Stimulated activated CD8-positive, alpha-beta memory T cell treated with anti-CD3 and anti-CD28 coated beads, Interleukin-7, amount 100 ng/mL, for 48 hours (primary cell): ENCODE results near the gene OPRD1.
A peak's percentile ranks its signal among the peaks of the same experiment; 100 is the strongest.
"Not testable (repeated sequence)": the region's sequence is repeated elsewhere in the genome, so short reads cannot be mapped to it uniquely, and the experiment has no call there.

Source experiments
- DNase-seq, 2 donors: peaks; one replicate each; pipeline ENCODE4 v3.0.0-alpha.2; 2020; ENCODE audit warnings: low read depth in 1 of 2; ENCODE audit errors: extremely low read depth in 1 of 2

OPRD1 gene

DNA sequence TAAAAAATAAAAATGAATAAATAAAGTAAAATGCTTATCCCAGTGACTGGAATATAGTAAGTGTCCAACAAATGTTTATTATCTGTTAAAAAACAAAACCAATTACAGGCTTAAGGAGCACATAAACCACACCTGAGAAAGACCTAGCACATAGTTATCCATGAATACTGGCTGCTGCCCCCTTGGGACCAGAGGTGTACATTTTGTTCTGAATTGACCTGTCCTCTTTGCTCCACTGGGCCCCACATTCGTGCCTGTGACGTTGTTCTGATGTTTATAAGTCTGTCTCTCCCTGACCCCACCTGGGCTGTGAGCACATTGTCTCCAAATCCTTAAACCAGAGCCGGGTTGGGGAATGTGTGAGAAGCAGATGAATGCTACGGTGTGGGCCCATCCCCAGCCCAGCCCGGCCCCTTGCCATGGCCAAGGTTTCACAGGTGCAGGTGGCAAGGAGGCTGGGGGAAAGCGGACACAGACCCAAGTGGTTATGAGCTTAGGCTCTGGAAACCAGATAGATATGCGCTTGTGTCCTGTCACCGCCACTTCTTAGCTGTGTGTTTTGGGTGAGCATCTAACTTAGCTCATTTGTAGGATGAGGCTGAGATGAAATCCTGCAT lies 29.1 kb downstream of the OPRD1 start:
- DNase-seq = no peak

DNA sequence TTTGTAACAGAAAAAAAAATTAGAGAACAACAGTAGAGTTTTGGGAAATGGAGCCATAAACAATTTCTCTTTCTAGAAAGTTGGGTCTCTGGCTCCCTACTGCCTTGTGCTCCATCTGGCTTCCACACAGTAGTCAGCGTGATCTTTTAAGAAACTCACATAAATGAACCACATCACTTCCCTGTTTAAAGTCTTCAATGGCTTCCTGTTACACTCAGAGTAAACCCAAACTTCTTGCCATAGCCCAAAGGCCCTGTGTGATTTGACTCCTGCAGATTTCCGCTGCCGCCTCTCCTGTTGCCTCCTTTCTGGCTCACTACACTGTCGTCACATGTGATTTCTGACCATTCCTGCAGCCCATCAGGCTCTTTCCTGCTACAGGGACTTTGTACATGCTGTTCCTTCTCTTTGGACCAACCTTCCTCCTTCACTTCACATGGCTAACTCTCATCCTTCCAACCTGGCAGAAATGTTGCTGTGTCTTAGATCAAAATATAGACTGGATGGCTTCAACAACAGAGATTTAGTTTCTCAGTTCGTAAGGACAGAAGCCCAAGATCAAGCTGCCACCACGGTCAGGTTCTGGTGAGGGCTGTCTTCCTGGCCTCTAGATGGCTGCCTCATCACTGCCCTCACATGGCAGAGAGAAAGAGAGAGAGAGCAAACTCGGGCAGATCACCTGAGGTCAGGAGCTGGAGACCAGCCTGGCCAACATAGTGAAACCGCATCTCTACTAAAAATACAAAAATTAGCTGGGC lies 34.0 kb downstream of the OPRD1 start:
- DNase-seq = no peak

DNA sequence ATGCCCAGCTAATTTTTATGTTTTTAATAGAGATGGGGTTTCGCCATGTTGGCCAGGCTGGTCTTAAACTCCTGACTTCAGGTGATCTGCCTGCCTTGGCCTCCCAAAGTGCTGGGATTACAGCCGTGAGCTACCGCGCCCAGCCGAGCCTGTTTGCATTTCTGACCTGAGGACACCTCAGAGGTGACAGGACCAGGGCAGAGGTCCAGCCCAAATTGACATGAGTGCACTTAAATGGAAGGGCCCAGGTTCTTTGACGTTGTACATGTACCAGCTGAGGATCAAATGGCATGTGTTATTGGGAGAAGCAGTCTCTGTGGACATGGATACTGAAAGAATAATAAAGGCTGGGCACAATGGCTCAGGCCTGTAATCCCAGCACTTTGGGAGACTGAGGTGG lies 35.2 kb downstream of the OPRD1 start:
- not testable (repeated sequence) for DNase-seq

DNA sequence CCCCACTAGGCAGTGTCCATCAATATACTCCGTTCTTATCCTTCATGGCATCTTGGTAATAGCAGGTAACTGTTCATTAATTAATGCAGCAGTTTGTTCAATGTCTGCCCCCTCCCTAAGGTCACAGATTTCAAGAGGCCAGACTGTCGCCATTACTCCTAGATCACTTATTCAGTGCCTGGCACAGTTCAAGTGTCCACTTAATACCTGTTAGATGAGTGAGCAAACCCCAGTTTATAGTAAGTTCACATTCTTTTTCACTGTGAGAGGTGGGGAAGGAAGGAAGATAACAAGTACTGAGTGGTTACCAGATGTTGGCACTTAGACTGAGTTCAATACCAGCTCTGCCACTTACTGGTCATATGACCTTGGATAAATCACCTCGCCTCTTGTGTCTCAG lies 36.4 kb downstream of the OPRD1 start:
- no peak for DNase-seq

DNA sequence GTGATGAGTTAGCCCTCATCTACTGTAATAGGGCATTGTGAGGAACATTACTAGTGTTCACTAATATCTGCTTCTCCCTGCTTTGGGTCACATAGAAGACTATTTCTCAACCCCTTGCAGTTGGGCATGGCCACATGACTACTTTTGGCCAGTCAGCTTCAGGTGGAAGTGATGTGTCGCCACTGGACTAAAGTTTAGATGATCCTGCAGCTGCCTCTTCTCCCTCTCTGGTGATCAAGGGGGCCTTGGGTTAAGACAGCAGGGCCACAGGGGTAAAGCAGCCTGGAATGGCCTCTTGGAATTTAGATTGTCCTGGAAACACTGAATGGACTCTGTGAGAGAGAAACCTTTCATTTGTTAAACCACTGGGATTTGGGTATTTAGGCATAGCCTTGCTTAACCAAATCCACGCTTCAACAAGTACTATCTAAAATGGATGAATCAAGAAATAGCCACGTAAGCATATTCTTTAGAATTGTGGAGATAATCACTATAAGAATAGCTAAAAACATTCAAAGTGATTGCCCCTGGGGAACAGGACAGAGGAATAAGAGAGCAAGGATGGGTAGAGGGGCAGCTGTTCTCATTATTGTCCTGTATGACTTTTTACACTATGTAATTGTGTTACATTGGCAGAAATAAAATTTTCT lies 41.2 kb downstream of the OPRD1 start:
- DNase-seq = no peak

DNA sequence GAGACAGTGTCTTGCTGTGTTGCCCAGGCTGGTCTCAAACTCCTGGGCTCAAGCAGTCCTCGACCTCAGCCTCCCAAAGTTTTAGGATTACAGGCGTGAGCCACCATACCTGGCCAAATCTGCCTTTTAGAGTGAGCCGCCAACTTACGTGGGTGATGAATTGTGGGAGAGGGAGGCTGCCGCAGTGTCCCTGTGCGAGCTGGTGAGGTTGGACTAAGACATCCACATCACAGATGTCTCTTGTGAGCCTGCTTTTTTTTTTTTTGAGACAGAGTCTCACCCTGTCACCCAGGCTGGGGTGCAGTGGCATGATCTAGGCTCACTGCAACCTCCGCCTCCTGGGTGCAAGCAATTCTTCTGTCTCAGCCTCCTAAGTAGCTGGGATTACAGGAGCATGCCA lies 42.4 kb downstream of the OPRD1 start:
- not testable (repeated sequence) for DNase-seq

DNA sequence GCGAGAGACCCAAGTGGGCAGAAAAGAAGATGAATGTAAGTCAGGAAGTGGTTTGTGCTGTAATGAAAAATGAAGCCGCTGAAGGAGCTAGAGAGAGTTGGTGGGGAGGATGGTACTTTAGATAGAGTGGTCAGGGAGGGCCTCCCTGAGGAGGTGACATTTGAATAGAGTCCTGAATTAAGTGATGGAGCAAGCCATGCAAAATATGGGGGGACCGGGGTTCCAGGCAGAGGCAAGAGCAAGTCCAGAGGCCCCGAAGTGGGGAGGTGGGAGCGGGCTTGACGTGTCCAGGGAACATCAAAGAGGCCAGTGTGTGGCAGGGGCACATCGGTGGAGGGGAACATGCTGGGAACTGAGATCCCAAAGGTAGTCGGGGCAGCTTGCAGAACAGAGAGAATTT lies 43.1 kb downstream of the OPRD1 start:
- no peak for DNase-seq

DNA sequence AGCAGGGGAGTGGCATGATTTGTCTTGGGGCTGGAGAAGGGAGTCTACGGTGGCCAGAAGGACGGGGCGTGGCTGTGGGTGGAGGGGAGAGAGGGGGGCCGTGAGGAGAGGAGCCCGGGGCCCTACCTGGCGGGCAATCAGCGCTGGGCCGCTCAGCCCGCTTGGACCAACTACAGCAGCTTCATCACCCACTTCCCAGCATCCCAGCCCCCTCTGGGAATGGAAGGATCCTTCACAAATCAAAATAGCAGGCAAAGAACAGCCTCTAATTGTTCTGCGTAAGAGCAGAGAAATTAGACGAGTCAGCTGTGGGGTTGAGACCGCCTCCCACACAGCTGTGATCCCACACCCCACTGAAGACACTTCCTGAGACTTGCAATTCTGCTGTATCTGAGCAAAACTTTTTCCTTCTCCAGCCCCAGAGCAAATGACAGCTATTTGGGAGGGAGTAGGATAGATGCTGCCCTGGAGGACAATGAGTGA lies 43.5 kb downstream of the OPRD1 start:
- DNase-seq = no peak

DNA sequence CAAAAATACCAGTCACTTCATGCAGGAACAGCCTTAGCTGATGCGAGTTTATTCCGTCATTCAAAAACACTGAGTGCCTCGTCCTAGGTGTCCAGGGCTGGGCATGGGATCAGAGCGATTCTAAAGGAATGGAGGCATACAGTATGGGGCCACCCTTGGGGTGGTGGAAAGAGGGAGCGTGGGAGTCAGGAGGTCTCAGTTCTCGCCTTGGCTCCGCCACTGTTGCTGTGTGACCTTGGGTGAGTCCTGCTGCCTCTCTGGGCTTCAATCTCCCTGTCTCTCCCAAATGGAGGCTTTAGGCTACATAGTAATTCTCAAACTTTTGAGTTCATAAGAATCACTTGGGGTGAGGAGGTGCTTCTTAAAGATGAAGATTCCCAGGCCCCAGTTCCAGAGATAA lies 44.0 kb downstream of the OPRD1 start:
- DNase-seq = no peak

DNA sequence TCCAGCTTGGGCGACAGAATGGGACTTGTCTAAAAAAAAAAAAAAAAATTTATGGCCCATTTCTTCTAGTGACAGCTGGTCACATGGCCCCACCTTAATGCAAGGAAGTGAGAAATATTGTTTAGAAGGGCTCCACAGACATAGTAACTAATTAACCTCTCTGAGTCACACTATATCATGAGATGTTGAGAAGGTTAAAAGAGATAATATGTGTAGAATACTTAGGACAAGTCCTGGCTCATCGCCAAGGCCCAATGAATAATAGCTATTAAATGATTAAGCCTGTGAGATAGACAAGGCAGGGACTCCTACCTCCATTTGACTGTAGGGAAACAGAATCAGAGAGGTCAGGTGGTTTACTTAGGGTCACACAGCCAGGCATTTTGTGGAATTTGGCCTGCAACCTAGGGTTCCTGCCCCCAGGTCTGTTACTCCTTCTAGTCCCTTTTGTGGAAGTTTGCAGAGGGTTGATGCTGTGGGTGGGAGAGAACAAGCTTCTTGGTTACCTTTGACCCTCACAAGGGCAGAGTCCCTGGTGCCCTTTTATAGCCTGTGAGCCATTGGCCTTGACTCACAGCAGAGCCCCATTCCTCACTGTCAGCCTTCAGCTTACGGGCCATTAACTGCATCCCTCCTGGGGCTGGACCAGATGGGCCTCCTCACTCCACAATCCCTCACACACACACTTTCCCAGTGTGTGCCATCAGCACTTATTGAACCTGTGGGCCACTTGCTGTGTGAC lies 48.5 kb downstream of the OPRD1 start:
- no peak for DNase-seq

DNA sequence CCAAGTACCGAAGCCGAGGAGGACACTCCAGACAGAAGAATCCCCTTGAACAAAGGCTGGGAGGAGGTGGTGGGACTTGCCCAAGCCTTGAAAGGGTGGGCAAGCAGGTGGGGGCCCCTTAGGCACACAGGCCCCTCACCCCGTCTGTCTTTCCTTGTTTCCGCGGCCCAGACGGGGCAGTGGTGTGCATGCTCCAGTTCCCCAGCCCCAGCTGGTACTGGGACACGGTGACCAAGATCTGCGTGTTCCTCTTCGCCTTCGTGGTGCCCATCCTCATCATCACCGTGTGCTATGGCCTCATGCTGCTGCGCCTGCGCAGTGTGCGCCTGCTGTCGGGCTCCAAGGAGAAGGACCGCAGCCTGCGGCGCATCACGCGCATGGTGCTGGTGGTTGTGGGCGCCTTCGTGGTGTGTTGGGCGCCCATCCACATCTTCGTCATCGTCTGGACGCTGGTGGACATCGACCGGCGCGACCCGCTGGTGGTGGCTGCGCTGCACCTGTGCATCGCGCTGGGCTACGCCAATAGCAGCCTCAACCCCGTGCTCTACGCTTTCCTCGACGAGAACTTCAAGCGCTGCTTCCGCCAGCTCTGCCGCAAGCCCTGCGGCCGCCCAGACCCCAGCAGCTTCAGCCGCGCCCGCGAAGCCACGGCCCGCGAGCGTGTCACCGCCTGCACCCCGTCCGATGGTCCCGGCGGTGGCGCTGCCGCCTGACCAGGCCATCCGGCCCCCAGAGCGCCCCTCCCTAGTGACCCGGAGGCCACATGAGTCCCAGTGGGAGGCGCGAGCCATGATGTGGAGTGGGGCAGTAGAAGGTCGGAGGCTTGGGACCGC lies 50.8 kb downstream of the OPRD1 start:
- DNase-seq = no peak

DNA sequence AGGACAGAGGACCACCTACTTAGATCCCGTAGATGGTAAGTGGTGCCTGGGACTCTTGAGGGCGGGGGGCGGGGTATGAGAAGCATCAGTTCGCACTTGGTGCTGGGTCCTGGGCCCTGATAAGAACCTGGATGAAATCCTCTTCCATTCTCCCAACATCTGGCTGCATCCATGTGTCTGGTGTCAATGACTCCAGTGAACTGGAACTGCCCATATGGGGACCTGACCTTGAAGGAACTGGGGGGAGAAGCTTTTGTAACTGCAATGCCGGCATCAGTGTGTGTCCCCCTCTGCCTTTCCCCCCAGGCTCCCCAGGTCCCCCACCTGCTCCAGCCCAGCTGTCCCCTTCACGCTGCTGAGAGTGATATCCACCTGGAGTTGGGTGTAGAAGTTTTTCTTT lies 52.7 kb downstream of the OPRD1 start:
- DNase-seq = no peak

DNA sequence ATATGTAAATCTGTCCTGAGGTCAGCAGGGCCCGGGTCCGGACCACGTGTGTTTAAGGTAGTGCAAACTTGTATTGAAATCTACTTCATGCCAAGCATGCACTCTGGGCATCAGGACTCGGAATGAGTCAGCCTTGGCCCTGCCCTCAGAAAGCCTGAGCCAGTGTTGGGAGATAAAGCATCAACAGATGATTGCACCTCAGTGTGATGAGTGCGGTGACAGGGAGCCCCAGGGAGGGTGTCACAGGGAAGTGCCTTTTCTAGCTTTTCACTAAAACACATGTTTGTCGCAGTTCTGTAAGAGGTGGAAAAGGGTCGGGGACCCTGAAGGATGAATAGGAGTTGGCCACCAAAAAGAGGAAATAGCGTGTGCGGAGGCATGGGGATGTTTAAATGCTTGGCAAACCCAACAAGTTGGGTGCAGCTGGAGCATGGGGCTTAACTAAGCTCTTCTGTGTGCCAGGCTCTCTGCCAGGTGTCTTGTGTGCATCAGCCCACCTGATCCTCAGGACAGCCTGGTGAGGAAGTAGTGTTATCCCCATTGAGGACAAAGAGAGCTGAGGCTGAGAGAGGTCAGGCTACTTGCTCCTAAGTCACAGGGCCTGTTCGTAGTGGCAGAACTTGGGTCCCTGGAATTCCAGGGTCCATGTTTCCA lies 54.2 kb downstream of the OPRD1 start:
- DNase-seq = no peak

DNA sequence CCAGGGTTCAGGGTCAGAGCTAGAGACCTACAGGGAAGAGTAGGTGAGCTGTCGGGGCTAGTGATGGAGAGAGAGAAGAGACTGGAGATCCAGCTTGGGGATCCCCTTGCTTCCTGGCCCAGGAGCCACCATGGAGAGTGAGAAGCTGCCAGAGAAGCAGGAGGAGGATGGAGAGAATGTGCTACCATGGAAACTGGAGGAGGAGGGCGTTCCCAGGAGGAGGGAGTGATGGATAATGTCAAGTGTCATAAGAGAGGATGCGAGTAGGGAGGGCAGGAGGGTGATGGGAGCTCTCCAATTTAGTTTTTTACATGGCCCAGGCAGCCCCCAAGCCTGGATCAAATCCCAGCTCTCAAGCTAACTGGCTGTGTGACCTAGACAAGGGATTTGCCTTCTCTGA lies 55.9 kb downstream of the OPRD1 start:
- DNase-seq = no peak

DNA sequence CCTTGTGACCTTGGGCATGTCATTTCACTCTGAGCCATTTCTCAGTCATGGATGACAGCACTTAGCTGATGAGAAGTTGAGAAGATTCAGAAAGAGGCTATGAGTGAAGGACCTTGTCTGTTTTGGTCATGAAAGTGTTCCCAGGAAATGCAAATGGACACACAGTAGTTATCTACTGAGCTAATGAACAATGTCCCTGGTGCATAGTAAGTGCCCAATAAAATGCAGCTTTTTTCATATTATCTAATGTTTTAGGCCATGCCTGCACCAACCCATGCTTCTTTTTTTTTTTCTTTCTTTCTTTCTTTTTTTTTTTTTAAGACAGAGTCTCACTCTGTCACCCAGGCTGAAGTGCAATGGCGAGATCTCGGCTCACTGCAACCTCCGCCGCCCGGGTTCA lies 58.0 kb downstream of the OPRD1 start:
- no peak for DNase-seq

DNA sequence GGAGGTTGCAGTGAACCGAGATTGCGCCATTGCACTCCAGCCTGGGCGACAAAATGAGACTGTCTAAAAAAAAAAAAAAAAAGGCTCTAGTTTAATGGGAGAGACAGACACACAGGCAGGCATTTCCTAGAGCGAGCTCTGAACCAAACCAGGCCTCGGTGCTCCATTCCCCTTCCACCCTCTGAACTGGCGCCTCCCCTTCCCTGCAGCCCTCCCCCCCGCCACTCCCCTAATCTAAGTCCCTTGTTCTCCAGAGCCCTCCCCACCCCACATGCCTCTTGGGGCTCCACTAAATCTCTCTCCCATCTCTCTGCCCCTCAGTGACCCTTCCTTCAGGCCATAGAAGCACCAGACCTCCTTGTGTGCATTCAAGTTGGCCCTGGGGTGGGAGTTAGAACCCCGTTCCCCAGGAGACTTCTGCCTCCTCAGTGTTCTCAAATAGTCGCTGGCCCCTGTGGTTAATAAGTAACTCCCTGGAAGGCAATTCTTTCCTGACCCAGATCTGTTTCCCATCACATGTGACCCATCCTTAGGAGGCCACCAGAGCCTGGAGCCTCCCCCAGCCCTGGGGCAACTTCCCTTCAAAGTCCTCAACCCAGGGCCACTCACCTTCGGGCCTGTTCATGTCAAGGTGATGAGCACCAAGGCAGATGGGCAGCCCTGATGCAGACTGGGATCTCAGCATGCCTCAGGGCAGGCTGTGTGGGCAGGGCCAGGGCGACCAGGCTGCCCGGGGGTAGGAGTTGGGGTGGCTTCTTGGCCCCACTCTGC lies 59.8 kb downstream of the OPRD1 start:
- DNase-seq = no peak

DNA sequence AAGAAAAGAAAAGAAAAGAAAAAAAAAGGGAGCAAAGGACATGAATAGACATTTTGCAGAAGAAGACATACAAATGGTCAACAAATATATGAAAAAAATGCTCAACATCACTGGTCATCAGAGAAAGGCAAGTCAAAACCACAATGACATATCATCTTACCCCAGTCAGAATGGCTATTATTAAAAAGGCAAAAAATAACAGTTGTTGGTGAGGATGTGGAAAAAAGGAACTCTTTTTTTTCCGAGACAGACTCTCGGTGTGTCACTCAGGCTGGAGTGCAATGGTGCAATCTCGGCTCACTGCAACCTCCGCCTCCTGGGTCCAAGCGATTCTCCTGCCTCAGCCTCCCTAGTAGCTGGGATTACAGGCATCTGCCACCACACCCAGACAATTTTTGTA lies 63.2 kb downstream of the OPRD1 start:
- not testable (repeated sequence) for DNase-seq

DNA sequence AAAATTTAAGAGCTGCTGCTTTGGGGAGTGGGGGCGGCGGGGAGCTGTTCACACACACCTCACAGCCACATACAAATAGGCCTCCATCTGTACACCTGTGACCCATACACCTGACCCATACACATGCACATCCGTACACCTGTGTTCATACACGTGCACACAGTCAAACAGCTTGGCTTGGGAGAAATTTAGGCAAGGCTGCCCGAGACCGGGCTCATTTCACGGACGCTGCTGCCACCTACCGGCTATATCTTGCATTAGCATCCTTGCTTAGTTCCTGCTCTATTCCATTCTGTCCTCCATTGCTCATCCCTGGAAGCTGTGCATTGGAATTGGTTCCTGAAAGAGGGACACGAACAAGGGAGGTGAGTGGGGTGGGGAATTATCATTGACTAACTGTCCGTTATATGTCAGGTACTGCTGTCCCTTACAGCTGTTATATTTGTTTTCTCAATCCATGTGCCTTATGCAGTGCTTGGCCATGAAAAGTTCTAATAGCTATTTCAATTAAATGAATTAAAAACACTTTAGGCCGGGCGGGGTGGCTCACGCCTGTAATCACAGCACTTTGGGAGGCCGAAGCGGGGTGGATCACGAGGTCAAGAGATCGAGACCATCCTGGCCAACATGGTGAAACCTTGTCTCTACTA lies 65.3 kb downstream of the OPRD1 start:
- peak; percentile 41 to 44 for DNase-seq

DNA sequence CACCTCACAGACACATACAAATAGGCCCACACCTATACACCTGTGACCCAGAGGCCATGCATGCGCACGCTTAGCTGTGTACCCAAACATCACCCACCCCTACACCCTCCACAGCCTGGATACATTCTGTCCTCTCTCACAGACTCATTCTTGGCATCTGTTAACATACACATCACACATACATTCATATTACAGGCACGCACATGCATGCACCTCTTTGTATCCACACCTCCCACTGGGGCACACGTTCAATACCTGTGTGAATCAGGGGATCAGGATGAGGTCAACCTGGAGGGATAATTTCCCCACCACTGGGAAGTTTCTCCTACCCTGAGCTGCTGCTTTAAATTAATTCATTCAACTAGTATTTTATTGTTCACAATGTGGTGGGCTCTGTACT lies 66.8 kb downstream of the OPRD1 start:
- no peak for DNase-seq
